ENCODE measurements around the gene APBB1IP.

- no peak for TF ChIP-seq CTCF (IDR thresholded peaks at IDR 0.05; ENCODE audit: extremely low read depth in 1 of 2, insufficient read depth in 1 of 2, low read depth in 1 of 2, low read length in 2 of 2)
- TF ChIP-seq POLR2AphosphoS5 (IDR thresholded peaks at IDR 0.05; ENCODE audit: insufficient read depth, low read depth, low read length): no peak
- TF ChIP-seq POLR2A (IDR thresholded peaks at IDR 0.05; ENCODE audit: low read depth, low read length): no peak
- no peak for TF ChIP-seq EZH2 (IDR thresholded peaks at IDR 0.05; ENCODE audit: borderline replicate concordance, low read depth, low read length, severe bottlenecking)
These were observed 102.5 kb downstream of the APBB1IP start for GRCh38 chr10:26540601-26541000.
